NCI-H774 (cell line): ENCODE results near the gene TOR1A.
"Not testable (repeated sequence)": the region's sequence is repeated elsewhere in the genome, so short reads cannot be mapped to it uniquely, and the experiment has no call there.

Experiments used
- DNase-seq: peaks from one replicate; lab custom pipeline; 2025; lab: John Stamatoyannopoulos, UW

TOR1A gene

DNA sequence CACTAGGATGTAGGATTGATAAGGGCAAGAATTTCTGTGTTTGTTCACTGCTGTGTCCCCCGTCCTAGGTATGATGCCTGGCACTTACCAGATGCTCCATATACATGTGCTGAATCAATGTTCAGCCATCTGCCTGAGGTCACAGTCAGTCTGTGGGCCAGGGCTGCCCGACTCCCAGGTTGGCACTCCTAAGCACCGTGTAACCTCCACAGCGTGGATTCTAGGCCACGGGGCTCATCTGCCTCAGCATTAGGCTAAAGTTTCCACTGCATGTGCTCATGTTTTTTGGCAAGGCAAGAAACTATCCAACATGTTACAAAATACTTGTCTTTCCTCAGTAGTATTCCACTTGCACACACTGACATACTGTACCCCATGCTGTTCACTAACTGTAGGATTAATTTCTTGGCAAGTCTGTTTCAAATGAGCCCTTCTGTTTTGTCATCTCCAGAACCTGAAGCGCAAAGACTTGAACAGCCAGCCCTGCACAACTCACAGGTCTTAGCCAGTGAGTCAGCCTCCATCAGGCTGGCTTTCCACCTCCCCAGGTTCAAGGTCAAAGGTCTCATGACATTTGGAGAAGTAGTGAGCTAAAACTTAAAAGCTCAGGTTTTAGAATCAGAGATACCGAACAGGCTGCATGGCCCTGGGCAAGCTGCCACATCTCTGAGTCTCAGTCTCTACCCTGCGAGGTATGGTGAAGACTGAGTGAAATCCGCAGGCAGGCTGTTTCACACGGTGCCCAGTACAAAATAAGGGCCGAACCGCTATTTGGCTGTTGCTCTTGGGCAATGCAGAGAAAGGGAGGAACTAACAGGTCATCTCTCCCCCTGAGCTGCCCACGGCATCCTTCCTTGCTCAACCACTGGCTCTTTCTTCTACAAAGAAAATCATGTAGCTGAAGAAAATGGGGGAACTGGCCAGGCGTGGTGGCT, 7.2 kb downstream of the TOR1A start:
- DNase-seq, result no peak

DNA sequence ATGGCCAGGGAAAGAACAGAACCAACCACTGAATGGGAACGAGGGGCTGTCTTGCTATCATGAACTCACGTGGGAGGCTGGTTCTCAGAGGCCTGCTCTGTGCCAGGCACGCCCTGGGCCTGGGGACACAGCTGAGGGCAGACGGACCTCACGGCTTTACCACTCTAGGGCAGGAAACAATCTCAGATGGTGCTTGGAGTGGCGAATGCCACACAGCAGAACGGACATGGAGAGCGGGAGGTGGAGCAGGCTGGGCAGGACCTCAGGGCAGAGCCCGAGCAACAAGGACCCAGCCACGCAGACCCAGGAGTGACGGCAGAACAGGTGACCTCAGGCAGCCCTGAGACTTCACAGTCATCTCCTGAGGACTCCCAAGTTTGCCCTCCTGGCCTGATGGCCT, 8.7 kb downstream of the TOR1A start:
- no peak for DNase-seq

DNA sequence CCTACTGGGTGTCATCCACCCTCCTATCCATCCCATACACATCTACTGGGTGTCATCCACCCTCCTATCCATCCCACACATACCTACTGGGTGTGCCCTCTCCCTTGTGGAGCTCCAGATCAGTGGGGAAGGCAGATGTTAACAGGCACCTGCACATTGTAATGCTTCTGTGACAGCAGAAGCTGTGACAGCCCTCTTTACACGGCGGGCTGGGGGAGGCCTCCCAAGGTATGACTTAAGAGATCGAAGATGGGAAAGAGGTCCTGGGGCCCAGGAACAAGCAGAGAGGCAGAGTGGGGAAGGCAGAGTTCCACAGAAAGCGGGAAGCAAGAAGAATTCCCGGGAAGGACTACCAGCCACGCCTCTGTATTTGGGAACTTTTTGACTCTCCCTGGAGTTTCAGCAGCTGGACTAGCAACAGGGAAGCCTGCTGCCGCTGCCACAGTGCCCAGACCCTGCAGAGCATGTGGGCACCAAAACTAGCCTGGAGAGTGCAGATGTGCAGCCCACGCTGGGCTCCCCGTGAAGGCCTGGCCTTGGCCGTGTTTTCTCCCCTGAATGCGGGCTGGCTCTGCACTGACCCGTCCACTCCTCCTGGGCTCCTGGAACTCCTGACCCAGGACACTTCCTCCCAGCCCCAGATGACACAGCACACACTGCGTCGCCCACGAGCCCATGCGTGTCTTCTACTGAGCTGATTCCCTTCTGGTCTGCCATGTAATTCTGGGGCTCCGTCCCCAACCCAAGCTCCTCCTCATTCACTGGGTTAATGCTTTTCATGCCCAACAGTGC, 9.3 kb downstream of the TOR1A start:
- no peak for DNase-seq

DNA sequence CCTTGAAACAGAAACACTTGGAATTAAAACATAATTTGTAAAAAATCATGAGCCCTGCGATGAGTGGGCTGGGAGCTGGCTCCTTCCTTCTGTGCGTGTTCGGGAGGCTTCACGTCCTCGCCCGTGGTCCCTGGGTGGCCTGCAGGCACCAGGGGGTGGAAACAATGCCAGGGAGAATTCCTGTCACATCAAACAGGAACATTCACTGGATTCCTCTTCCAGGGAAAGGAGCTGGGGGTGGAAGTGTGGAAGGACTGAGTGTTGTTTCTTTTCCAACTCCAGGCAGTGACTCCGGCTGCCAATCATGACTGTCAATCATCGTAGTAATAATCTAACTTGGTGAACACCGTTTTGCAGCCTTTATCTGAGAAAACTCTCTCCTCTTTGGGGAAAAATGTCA, 10.3 kb downstream of the TOR1A start:
- DNase-seq, result no peak

DNA sequence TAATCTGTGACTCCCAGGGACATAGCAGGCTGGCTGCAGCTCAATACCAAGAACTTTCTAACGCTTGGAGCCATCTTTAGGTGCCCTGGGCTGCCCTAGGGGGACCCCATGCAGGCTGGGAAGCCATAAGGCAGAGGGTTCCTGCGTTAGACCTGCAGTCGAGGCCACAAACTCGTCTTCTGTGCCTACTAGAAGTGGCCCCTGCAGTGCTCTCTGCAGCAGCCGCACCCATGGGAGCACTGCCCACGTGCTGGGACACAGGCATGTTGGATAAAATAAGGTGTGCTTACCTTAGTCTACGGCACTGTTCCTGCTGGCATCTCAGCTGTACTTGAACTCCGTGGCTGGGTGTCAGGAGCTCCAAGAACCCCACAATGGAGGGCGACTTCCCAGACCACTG, 11.6 kb downstream of the TOR1A start:
- no peak for DNase-seq

DNA sequence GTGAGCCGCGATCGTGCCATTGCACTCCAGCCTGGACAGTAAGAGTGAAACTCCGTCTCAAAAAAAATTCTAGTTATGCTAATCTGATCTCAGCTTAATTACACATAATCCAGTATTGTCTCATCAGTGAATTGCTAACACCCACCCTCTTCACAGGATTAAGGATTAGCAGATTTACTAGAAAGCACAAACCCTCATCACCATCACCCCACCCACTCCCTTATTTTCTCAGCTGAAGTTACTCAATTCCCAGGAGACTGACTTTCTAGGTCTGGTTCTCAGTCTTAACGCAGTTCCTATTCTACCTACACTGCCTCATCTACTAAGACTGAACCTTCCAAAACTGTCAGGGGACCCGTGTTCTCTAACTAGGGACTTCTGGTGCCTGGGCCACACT, 12.0 kb downstream of the TOR1A start:
- DNase-seq, result no peak

DNA sequence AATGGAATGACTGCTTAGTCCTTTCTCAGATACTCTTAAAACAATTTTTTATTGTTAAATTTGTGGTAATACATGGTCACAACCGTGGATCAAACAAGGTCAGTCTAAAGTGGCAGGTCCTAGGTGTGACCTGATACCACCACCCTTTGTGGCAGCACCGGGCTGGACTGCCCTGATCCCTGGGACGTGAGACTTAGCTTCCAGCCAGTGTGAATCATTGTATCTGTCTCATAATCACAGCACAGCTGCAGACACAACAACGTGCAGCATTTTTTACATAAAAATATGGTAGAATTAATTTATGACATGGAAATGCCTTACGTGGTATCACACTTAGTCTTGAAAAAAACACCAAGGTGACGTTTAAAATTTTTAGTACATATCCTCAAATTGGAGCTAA, 13.1 kb downstream of the TOR1A start:
- no peak for DNase-seq

DNA sequence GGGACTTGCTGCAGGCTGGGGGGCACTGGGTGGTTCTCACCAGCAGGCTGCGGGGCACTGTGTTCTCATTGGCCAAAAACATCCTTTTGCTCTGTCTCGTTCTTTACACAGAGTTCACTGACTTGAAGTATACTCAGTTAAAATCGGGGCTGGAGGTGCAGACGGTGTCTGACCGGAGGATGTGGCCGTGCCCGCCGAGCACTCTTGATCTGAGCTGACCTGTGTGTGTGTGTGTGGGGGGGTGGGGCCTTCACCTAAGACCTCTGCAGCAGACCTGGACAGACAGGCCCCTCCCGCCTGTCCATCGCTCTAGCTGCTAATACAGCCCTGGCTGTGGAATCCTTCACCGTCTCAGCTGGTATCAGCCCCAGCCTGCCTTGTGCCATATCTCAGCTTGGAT, 13.8 kb downstream of the TOR1A start:
- no peak for DNase-seq

DNA sequence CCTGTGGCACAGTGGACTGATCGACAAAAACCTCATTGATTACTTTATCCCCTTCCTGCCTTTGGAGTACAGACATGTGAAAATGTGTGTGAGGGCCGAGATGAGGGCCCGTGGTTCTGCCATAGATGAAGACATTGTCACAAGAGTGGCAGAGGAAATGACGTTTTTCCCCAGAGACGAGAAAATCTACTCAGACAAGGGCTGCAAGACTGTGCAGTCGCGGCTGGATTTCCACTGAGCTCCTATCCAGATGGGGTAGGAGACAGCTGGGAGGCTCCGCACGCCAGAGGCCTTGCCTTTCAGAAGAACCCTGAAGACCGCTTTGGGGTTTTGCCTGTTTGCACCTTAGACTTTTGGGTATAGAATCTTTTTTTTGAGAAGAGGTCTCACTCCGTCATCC, 14.6 kb downstream of the TOR1A start:
- no peak for DNase-seq

DNA sequence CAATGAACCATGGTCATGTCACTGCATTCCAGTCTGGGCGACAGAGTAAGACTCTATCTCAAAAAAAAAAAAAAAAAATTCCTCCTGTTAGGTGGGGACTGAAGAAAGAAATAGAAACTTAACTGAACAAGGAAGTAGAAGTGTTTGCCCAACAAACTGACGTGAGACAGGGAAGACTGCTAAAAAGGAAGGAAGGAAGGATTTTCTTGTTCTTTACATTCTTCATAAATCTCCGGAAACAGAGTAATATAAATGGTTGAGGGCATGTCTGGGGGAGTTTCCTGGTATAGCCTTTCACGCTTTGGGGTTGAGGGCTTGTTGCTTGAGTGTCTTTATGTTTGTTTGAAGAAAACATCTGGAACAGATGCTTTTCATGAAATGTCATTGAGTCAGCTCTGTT, 17.9 kb downstream of the TOR1A start:
- DNase-seq, result no peak

DNA sequence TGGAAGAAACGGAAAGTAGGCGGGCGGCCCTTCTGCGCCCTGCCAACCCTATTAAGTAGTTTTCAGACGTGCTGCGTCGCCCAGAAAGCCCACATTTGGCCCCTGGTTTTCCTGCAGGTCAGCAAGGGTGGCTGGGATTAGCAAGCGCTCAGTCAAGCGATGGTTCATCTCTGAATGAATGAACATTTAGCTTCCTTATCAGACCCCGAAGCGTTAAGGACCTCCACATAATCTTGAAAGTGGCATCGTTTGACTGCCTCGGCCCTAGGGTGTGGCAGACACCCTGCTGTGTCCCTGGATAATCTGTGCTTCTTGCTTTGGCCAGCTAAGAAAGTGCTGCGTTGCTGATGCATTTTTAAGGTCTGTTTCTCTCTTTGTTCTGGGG, 20.3 kb downstream of the TOR1A start:
- no peak for DNase-seq

DNA sequence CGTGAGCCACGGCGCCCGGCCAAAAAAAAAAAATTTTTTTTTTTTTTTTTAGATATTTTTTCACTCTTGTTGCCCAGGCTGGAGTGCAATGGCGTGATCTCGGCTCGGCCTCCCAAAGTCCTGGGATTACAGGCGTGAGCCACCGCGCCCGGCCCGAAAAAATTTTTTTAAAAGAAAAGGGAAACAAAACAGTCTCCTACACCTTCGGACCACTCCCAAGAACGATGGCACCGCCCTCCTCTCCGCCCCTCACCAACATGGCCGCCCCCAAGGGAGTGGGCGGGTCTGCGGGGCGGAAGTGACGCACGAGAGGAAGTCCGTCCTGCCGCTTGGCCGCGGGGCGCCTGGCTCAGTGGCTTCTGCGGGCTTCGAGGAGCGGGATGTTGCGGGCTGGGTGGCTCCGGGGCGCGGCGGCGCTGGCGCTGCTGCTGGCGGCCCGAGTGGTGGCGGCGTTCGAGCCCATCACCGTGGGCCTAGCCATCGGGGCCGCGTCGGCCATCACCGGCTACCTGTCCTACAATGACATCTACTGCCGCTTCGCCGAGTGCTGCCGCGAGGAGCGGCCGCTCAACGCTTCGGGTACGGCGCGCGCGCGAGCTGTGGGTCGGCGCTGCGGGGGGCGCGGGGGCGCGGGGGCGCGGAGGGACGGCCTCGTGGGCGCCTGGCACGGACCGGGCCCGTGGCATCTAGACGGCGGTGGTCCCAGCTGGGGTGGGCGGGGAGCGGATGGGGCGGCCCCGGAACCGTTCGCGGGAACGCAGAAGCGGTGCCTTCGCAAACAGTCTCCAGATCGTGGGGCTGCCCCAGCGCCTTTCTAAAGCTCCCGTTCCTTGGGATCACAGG, 20.9 kb downstream of the TOR1A start, which contains the start of gene TOR1B:
TOR1B (plus strand) TSS at position 352 of the 843 bp plus-strand sequence; CDS start at position 381, 29 bp downstream.
- peak; percentile 96 for DNase-seq

DNA sequence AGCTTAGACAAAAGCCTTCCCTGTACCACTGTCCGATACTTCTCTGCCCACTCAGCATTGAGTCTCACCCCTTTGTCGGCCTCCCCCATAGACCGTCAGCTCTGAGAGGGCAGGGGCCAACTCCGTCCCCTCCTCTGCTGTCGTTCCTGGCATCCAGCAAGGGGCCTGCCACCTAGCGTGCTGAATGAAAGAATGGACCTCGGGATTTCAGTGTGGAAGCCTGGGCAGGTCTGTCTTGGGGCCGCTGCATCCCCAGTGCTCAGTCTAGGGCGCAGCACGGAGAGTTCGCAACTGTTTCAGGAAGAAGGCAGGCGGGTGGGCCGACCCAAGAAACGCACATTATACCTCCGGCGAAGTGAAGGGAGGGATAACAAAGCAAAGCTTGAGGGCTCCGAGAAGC, 22.4 kb downstream of the TOR1A start:
- DNase-seq, result no peak

DNA sequence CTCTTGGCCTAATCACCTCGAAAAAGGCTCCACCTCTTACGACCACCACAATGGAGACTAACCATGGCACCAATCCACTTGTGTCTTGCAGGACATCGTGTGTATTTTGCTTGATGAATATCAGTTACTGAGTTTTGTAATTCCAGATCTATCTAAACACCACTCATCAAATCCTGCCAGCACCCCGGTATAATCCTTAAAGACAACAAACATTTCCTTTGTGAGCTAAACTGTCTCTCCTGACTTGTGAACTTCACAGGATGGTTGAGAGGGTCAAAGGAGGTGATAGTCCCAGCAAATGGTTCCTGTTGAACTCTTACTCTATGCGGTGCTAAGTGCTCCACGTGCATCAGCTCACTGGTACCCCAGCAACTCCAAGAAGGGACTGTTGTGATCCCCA, 25.0 kb downstream of the TOR1A start:
- DNase-seq, result no peak

DNA sequence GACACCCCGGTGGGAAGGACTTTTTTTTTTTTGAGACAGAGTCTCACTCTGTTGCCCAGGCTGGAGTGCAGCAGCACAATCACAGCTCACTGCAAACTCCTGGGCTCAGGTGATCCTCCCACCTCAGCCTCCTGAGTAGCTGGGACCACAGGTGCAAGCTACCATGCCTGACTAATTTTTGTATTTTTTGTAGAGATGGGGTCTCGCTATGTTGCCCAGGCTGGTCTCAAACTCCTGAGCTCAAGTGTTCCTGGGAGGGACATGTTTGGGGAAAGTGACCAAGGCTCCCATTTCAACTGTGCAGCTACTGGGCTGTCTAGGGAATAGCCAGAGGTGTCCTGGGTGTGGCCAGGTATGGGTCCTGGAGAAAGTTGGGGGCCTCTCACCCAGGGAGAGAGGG, 27.9 kb downstream of the TOR1A start:
- DNase-seq, result not testable (repeated sequence)

DNA sequence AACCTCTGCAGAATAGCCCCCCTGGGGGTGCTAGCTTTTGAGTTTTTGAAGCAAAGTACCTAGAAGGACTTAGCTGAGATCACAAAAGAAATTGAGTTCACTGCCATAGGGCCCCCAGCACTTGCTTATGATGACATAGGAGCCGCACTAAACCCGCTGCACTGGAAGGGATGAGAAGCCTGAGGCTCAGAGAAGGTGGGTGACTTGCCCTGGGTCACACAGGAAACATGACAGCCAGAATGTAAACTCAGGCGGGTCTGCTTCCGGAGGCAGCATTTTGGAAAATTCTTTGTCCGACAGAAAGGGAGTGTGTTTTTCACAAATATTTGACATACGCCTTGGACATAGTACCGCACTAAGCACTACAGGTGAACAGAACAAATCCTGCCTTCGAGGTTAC, 29.4 kb downstream of the TOR1A start:
- no peak for DNase-seq

DNA sequence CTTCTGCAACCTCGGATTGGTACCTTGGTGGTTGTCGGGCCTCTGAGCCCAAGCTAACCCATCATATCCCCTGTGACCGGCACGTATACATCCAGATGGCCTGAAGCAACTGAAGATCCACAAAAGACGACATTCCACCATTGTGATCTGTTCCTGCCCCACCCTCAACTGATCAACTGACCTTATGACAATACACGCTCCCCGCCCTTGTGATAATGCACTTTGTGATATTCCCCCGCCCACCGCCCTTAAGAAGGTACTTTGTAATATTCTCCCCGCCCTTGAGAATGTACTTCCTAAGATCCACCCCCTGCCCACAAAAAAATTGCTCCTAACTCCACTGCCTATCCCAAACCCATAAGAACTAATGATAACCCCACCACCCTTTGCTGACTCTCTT, 37.5 kb downstream of the TOR1A start:
- DNase-seq, result no peak

DNA sequence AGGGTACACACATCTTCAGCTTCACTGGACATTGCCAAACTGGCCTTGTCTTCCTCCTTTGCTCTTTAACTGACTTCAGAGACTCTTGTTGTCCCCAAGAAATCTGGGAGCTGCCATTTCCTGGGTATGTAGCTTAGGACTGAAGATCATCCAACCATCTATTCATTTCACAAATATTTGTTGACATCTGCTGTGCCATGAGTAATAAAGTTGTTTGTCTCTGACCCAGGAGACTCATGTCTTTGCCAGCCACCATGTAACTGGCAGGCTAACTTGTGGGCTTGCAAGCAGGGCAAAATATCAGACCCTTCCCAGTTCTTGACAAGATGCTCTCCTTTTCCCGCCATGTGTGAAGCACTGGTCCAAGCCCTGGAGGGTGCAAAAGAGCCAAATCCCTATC, 38.1 kb downstream of the TOR1A start:
- no peak for DNase-seq

DNA sequence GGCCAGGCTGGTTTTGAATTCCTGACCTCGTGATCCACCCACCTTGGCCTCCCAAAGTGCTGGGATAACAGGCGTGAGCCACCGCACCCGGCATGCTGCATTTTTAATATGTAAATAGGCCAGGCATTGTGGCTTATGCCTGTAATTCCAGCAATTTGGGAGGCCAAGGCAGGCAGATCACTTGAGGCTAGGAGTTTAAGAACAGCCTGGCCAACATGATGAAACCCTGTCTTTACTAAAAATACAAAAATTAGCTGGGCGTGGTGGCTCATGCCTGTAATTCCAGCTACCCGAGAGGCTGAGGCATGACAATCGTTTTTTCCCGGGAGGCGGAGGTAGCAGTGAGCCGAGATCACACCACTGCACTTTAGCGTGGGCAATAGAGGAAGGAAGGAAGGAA, 39.0 kb downstream of the TOR1A start:
- not testable (repeated sequence) for DNase-seq

DNA sequence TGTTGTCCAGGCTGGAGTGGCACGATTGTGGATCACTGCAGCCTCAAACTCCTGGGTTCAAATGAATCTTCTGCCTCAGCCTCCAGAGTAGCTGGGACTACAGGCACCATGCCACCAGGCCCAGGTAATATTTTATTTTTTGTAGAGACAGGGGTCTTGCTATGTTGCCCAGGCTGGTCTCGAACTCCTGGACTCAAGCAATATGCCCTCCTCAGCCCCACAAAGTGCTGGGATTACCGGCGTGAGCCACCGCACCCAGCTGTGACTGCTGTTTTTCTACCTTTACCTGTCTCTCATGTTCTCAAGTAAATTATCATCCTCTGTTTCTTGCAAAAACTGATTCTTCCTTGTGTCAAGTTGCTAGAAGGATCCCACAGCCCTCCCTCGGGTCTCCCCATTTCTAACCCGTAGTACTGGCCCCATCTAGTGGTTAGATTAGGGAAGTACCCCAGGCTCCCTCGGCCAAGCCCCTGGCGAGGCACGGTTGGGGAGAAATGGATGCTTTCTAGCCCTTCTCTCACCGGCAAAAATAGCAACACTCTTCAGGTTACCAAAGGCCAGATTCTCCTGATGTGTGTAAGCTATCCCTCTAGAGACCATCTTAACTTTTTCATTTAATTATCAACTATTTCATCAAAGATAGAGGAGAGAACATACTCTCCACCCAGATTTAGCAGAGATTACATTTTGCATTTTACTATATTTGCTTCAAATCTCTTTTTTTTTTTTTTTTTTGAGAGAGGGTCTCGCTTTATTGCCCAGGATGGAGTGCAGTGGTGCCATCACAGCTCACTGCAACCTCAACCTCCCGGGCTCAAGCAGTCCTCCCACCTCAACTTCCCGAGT, 40.2 kb downstream of the TOR1A start:
- DNase-seq, result peak; percentile 68

DNA sequence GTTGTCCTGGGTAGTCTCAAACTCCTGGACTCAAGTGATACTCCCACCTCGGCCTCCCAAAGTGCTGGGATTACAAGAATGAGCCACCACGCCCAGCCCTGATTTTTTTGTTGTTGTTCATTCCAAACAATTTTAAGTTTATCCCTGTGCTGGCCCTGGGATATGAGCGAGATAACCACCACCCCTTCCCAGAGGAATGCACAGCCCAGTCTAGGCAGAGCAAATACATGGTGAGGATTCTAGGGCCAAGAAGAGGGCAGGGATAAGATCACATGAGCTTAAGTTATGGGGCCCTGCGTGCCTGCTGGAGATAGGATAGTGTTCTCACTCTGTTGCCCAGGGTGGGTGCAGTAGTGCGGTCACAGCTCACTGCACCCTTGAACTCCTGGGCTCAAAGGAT, 42.0 kb downstream of the TOR1A start:
- DNase-seq, result no peak
